Activated CD8-positive, alpha-beta memory T cell treated with anti-CD3 and anti-CD28 coated beads for 36 hours (primary cell): ENCODE results near the gene FRS2. TPM values are rescaled to one million over a fixed set of nuclear protein-coding genes. Genes with fewer than 3 reads are reported as not detected.

Source experiments
- CTCF ChIA-PET: fragments of 350-600 bp; sonication (Branson Sonifier 250); formaldehyde crosslinking; loops from one replicate; lab custom pipeline; 2021; ENCODE audit warnings: antibody characterized with exemption; lab: Charles Lee
- POLR2A ChIA-PET: fragments of 350-600 bp; sonication (Branson Sonifier 250); formaldehyde crosslinking; loops from one replicate; lab custom pipeline; 2021; ENCODE audit warnings: antibody characterized with exemption; lab: Charles Lee
- total RNA-seq, 2 experiments: library from RNA; stranded (reverse); gene quantifications; one replicate each; pipeline ENCODE4 v1.2.3, GENCODE V29; 2021

The FRS2 gene
- total RNA-seq, 2 experiments from 2014 or later: 8.5 to 9.3 TPM

DNA sequence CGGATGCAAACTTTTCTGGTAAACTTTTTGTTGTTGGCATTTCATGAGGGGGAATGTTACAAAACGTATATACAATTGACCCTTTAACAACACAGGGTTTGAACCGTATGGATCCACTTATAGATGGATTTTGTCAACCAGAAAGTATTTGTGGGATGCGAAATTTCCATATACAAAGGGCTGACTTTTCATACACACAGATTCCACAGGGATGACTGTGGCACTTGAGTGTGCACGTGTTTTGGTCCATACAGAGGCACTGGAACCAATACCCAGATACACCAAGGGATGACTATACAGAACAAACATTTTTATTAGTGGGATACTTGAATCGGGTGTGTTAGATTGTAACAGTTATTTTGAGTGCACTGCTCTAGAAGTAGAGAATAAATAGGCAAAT is 85.3 kb downstream of the FRS2 start:
- CTCF ChIA-PET: interaction anchor here (1.2 kb wide), 1 partner anchor 38 kb away, joined by 3 read pairs; no protein-coding TSS in a partner anchor
- POLR2A ChIA-PET: no interaction called here

- POLR2A ChIA-PET: no interaction called here
- CTCF ChIA-PET: no interaction called here
Measured at GRCh38 chr12:69556383-69556782, 86.2 kb downstream of the FRS2 start.

DNA sequence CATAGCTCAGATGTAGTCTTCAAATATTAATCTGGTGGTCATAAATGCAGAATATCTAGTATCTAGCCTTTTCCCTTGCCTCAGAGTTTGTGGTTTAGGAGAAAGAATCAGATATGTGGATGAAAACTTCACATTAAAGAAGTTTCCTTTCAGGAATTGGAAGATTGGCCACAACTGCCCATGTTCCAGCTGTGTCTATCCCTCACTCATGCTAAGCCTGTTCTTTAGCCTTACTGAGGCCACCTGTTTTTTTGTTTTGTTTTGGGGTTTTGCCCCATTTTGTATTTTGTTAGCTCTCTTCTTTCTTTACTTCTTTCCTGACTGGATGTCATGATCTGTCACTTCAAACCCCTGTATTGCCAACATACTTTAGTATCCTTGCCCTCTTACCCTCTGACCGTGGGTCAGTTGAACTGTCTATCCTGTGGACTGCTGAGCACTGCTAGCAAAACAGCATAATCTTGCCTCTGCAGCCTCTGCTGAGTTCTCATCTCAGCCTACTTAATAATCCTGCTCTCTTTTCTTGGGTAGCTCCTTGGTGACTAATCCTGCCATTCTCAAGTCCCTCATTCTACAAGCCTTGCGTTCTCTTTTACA is 93.1 kb downstream of the FRS2 start:
- CTCF ChIA-PET: interaction anchor here (0.6 to 1.0 kb wide), 2 partner anchors 93 to 206 kb away, joined by 3 to 4 read pairs; partner anchors contain the start of gene FRS2
- POLR2A ChIA-PET: no interaction called here

DNA sequence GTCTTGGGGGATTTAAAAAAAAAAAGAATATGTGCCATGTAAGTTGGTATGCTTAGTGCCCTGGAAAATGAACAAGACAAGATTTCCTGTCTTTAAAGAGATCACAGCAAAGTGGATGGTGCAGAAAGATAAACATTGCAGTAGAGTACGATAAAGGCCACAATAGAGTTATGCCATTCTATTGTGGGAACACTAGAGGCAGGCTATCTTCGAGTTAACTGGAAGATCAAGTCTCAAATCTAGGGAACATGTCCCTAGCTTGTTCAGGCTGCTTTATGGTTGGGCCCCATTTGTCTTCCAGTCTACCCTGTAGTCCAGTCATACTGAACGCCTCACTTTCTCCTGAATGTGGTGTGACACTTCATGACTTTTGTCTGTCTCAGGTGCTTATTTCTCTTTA is 96.4 kb downstream of the FRS2 start:
- CTCF ChIA-PET: interaction anchor here (7.2 kb wide), 1 partner anchor 209 kb away, joined by 41 read pairs; no protein-coding TSS in a partner anchor
- POLR2A ChIA-PET: no interaction called here

DNA sequence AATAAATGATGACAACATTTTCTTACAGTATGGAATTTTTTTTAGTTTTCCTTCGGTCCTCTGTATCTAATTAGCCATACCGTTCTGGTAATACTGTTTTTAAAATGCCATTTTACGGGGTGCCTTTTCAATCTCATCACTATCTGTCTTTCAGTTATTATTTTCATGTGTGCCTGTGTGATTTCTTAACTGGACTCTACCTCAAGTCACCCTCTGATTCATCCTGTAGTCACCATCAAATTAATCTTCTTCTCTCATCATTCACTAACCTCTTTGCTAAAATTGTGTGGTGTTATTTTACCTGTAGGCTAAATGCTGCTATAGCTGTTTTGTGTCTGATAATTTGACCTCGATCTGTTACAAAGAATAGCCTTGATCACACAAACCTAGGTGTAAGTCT is 99.0 kb downstream of the FRS2 start:
- ChIA-PET POLR2A (no interaction called here), CTCF (interaction anchor here (0.7 to 7.2 kb wide), 2 partner anchors 93 to 211 kb away, joined by 3 to 41 read pairs; no protein-coding TSS in a partner anchor)

- ChIA-PET POLR2A (no interaction called here), CTCF (interaction anchor here (0.7 to 7.2 kb wide), 6 partner anchors 12 to 212 kb away, joined by 3 to 41 read pairs (median 4); no protein-coding TSS in a partner anchor)
Measured at GRCh38 chr12:69570000-69570516, 99.9 kb downstream of the FRS2 start.

DNA sequence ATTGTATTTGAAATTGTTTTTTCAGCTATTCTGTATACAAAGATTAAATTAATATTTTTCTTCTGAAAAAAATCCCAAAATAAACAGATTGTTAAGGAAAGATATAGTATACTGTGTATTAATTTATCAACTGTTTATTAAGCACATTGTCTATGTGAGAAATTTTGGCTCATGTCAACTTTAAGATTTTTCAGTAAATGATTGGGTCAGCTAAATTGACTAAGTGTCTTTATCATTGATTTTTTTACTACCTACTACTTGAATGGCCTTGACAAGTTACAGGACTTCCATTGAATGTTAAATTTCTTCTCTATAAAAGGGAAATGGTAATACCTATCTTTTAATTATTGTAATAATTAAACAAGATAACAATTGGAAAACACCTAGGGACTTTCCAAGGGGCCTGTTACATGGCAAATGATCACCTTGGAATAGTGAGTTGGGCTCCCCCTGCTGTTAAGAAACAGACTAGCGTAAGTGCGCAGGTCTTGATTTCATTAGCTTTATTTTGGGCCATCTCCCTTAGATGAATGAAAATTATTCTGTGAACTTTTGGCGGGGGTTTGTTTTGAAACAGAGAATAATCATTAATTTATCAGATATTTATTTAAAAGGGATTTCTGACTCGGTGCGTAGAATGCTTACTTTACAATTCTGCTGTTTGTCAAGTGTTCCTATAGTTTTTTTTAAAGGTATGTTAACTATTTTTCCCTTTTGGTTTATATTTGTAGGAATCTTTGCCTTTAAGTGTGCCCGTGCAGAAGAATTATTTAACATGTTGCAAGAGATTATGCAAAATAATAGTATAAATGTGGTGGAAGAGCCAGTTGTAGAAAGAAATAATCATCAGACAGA is 100.6 kb downstream of the FRS2 start:
- POLR2A ChIA-PET: no interaction called here
- CTCF ChIA-PET: interaction anchor here (0.6 to 7.2 kb wide), 10 partner anchors 11 to 415 kb away, joined by 3 to 41 read pairs (median 4); partner anchors contain the start of gene FRS2

- CTCF ChIA-PET: interaction anchor here (1.1 kb wide), 1 partner anchor 218 kb away, joined by 8 read pairs; no protein-coding TSS in a partner anchor
- POLR2A ChIA-PET: no interaction called here
Measured at GRCh38 chr12:69575346-69575745, 105.2 kb downstream of the FRS2 start.

DNA sequence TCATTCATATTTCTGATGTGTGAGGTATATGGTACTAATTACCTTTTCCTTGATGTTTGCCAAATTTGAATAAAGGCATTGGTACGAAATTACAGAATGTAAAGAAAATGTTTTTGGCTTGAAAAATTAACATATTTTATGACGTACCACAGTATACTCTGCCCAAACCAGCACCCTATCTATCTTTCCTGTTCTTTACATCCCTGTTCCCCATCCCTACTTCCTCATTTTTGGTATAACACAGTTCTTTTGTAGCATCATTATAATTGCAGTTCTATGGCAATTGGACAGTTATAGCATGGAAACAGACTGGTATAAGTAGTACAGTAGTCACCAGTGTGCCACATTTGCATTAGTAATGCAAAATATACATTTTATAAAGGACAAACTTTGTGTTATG is 108.1 kb downstream of the FRS2 start:
- CTCF ChIA-PET: no interaction called here
- POLR2A ChIA-PET: no interaction called here

GRCh38 chr12:69579029-69579428 is 108.8 kb downstream of the FRS2 start:
- ChIA-PET CTCF (no interaction called here), POLR2A (no interaction called here)

- ChIA-PET POLR2A (interaction anchor here (0.7 kb wide), 1 partner anchor 15 kb away, joined by 4 read pairs; no protein-coding TSS in a partner anchor), CTCF (interaction anchor here (1.0 kb wide), 1 partner anchor 223 kb away, joined by 6 read pairs; no protein-coding TSS in a partner anchor)
Measured at GRCh38 chr12:69580074-69580473, 109.9 kb downstream of the FRS2 start.

DNA sequence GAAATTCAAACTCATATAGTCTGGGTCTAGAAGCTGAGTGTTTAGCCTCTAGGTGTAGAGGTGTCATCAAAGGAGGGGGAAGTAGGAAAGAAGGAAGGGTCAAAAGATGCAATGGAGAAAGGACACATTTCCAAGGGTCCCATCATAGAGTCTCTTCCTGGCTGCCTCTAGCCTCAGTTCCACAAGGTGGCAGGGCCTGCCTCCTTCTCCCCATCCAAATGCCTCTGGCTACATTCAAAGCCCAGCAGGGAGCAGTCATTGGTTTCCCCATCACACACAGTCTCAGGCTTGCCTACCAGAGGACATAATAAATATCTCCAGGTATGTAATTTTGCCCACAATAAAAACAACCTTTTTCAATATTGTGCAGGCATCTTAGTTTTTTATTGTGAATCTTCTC is 113.0 kb downstream of the FRS2 start:
- ChIA-PET POLR2A (interaction anchor here (0.5 kb wide), 1 partner anchor 42 kb away, joined by 3 read pairs; no protein-coding TSS in a partner anchor), CTCF (interaction anchor here (2.0 kb wide), 1 partner anchor 13 kb away, joined by 6 read pairs; no protein-coding TSS in a partner anchor)

DNA sequence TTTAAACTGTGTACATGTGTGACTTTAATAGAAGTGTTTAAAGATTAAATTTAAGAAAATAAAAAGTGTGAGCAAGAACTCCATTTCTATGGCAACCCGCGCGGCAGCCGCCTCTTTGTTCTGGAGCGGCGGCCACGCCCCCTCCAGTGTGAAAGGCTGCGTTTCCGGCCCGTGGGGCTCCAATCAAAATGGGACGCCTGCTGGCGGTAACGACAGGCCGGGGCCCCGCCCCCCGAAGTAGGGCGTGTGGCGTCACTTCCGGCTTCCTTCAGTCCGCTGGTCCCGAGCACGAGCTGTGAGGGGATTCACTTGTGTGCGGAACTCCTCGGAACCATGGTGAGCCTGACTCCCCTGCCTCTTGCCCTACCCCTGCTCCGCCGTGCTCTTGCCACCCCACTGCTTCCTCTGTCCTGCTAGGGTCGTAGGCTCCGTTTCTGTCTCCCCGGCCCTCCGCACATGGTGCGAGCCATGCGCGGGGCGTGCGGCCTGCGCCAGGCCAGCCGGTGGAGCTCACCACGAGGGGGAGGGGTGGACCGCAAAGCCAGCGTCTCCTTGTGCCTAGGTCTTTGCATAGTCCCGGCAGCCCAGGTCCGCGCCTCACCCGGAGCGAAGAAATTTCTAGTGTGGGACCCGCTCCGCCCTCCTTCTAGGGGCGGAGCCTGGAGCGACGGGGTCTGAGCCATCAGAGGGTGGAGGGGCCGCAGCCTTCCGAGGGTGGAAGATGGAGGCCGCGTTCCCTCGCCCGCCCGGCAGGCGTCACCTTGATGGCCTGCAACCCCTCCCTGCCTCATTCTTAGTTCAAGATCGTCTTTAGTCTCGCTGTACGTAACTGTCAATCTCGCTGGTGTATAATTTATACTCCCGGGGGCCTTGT is 115.2 kb downstream of the FRS2 start, which contains the start of gene CCT2:
TSS of gene CCT2 (plus strand) at position 271 of the 874 bp plus-strand sequence. CDS start at position 334, 63 bp downstream.
- ChIA-PET POLR2A (interaction anchor here (0.5 to 1.2 kb wide), 5 partner anchors 15 to 370 kb away, joined by 3 to 5 read pairs (median 3); no protein-coding TSS in a partner anchor), CTCF (interaction anchor here (0.6 to 1.4 kb wide), 4 partner anchors 115 to 416 kb away, joined by 3 to 5 read pairs (median 4); partner anchors contain the start of gene FRS2)

- ChIA-PET POLR2A (no interaction called here), CTCF (no interaction called here)
Measured at GRCh38 chr12:69588527-69588926, 118.3 kb downstream of the FRS2 start.

DNA sequence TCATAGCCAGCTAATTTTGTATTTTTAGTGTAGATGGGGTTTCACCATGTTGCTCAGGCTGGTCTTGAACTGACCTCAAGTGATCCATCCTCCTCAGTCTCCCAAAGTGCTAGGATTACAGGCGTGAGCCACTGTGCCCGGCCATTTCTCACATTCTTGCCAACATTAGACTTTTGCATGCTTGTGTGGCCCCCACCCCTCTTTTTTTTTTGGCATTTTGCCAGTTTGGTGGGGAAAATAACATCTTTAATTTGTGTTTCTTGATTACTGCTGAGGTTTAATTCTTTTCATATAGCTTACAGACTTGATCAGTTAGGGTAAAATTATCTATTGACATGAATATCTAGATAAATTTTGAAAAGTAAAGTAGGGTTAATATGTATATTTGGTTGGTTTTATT is 118.9 kb downstream of the FRS2 start:
- CTCF ChIA-PET: interaction anchor here (1.0 kb wide), 1 partner anchor 231 kb away, joined by 3 read pairs; no protein-coding TSS in a partner anchor
- POLR2A ChIA-PET: interaction anchor here (0.7 to 0.8 kb wide), 2 partner anchors 11 to 229 kb away, joined by 3 read pairs; no protein-coding TSS in a partner anchor

GRCh38 chr12:69595689-69596088 is 125.5 kb downstream of the FRS2 start:
- POLR2A ChIA-PET: interaction anchor here (0.6 kb wide), 1 partner anchor 16 kb away, joined by 4 read pairs; no protein-coding TSS in a partner anchor
- CTCF ChIA-PET: interaction anchor here (0.7 kb wide), 1 partner anchor 26 kb away, joined by 4 read pairs; no protein-coding TSS in a partner anchor

DNA sequence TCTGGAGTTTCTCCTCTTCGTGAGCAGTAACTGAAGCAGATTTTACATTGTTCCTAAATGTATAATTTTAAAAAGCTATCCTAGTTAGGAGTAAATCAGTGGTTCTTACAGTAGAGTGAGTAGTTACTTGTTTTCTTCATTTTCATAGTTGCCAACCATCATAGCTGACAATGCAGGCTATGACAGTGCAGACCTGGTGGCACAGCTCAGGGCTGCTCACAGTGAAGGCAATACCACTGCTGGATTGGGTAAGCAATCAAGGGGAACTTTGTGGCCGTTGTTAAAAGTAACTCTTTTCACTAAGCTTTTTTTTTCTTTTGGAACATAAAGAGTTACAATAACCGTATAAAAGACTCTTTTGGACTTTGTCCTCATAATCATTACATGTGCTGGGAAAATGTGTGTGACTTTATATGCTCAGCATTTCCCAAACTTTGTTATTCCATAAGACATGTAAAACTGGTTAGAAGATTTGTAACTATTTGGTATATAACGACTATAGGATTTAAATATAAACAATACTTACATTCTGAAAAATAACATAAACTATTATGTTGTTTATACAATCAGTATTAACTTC is 128.1 kb downstream of the FRS2 start:
- CTCF ChIA-PET: no interaction called here
- POLR2A ChIA-PET: no interaction called here

GRCh38 chr12:69600804-69601203 is 130.6 kb downstream of the FRS2 start:
- ChIA-PET CTCF (no interaction called here), POLR2A (interaction anchor here (1.2 kb wide), 2 partner anchors 8 to 15 kb away, joined by 3 to 4 read pairs; no protein-coding TSS in a partner anchor)
